ENCODE measurements around the gene CD83.

- no peak for TF ChIP-seq EZH2 (IDR thresholded peaks at IDR 0.05; ENCODE audit: insufficient read depth, low read length)
- TF ChIP-seq CTCF (IDR thresholded peaks at IDR 0.05; ENCODE audit: insufficient read depth, low read depth, low read length), result no peak
Observed at GRCh38 chr6:14107711-14108494, 9.7 kb upstream of the CD83 start.
